Activated naive CD4-positive, alpha-beta T cell treated with anti-CD3 and anti-CD28 coated beads, Interleukin-2, amount 10 ng/mL, durations not matched to agents 7 days and 5 days (primary cell): Measurements from ENCODE around the gene TLE3.
A peak's percentile ranks its signal among the peaks of the same experiment; 100 is the strongest.

Experiments
- CTCF ChIA-PET: fragments of 350-600 bp; sonication (Branson Sonifier 250); formaldehyde crosslinking; loops from one replicate; lab custom pipeline; 2021; ENCODE audit warnings: antibody characterized with exemption; lab: Charles Lee
- DNase-seq: peaks from one replicate; pipeline ENCODE4 v3.0.0-alpha.2; 2020
- H3K27ac Mint-ChIP-seq: one replicate; pipeline ENCODE4 v1.8.0; 2021; ENCODE audit warnings: mild to moderate bottlenecking, moderate library complexity, mixed read lengths
- H3K27me3 Mint-ChIP-seq: one replicate; pipeline ENCODE4 v1.8.0; 2021; ENCODE audit warnings: mild to moderate bottlenecking, mixed read lengths
- H3K36me3 Mint-ChIP-seq: one replicate; pipeline ENCODE4 v1.8.0; 2021; ENCODE audit warnings: mixed read lengths
- H3K4me1 Mint-ChIP-seq: one replicate; pipeline ENCODE4 v1.8.0; 2021; ENCODE audit warnings: mixed read lengths
- H3K4me3 Mint-ChIP-seq: one replicate; pipeline ENCODE4 v1.8.0; 2021; ENCODE audit warnings: mild to moderate bottlenecking, moderate library complexity, mixed read lengths
- H3K9me3 Mint-ChIP-seq: one replicate; pipeline ENCODE4 v1.8.0; 2021; ENCODE audit warnings: mixed read lengths

TLE3 gene

GRCh38 chr15:70099167-70099966 is 1.6 kb upstream of the TLE3 start:
- peaks cover 48% of the 10 kb centered on the region for H3K27me3 Mint-ChIP-seq
- H3K9me3 Mint-ChIP-seq, result no peaks in the 10 kb centered on the region
- H3K36me3 Mint-ChIP-seq, result peaks cover 14% of the 10 kb centered on the region
- peak overlapping the region; percentile 96 for H3K4me3 Mint-ChIP-seq
- CTCF ChIA-PET, result interaction anchor here (1.1 to 1.5 kb wide), 2 partner anchors 368 to 388 kb away, joined by 3 to 5 read pairs; no protein-coding TSS in a partner anchor
- peaks cover 64% of the 10 kb centered on the region for H3K4me1 Mint-ChIP-seq
- peak; percentile 100 for DNase-seq
- H3K27ac Mint-ChIP-seq, result peak overlapping the region; percentile 99

GRCh38 chr15:70098461-70099166 is 897 bp upstream of the TLE3 start:
- peaks cover 41% of the 10 kb centered on the region for H3K27me3 Mint-ChIP-seq
- peak; percentile 56 for DNase-seq
- CTCF ChIA-PET, result interaction anchor here (0.6 to 1.6 kb wide), 4 partner anchors 352 to 523 kb away, joined by 4 to 8 read pairs (median 5); no protein-coding TSS in a partner anchor
- H3K4me1 Mint-ChIP-seq, result peaks cover 66% of the 10 kb centered on the region
- no peaks in the 10 kb centered on the region for H3K9me3 Mint-ChIP-seq
- peaks cover 20% of the 10 kb centered on the region for H3K36me3 Mint-ChIP-seq
- H3K4me3 Mint-ChIP-seq, result peak overlapping the region; percentile 95
- peak overlapping the region; percentile 98 for H3K27ac Mint-ChIP-seq

- peaks cover 25% of the 10 kb centered on the region for H3K36me3 Mint-ChIP-seq
- peak overlapping the region; percentile 95 for H3K4me3 Mint-ChIP-seq
- H3K27ac Mint-ChIP-seq, result peak overlapping the region; percentile 98
- H3K9me3 Mint-ChIP-seq, result no peaks in the 10 kb centered on the region
- CTCF ChIA-PET, result interaction anchor here (0.6 to 1.6 kb wide), 5 partner anchors 353 to 522 kb away, joined by 3 to 8 read pairs (median 4); no protein-coding TSS in a partner anchor
- peak; percentile 32 for DNase-seq
- peaks cover 66% of the 10 kb centered on the region for H3K4me1 Mint-ChIP-seq
- H3K27me3 Mint-ChIP-seq, result peaks cover 36% of the 10 kb centered on the region
These were observed 390 bp upstream of the TLE3 start for GRCh38 chr15:70098153-70098460.

GRCh38 chr15:70097063-70097320 is 725 bp downstream of the TLE3 start:
- H3K4me3 Mint-ChIP-seq, result peak overlapping the region; percentile 95

GRCh38 chr15:70096215-70097062 is 1.3 kb downstream of the TLE3 start:
- peak; percentile 68 for DNase-seq
- Mint-ChIP-seq H3K27me3 (peaks cover 19% of the 10 kb centered on the region), H3K4me3 (peak overlapping the region; percentile 86), H3K4me1 (peaks cover 66% of the 10 kb centered on the region), H3K36me3 (peaks cover 42% of the 10 kb centered on the region), H3K27ac (peak overlapping the region; percentile 90), H3K9me3 (no peaks in the 10 kb centered on the region)
- CTCF ChIA-PET, result interaction anchor here (0.9 to 1.6 kb wide), 2 partner anchors 10 to 120 kb away, joined by 3 to 4 read pairs; no protein-coding TSS in a partner anchor

More at GRCh38 chr15:70097063-70097320, 725 bp downstream of the TLE3 start:
- Mint-ChIP-seq H3K27ac (peak overlapping the region; percentile 98), H3K36me3 (peaks cover 36% of the 10 kb centered on the region), H3K27me3 (peaks cover 25% of the 10 kb centered on the region), H3K9me3 (no peaks in the 10 kb centered on the region), H3K4me1 (peaks cover 66% of the 10 kb centered on the region)
- CTCF ChIA-PET, result interaction anchor here (0.9 kb wide), 1 partner anchor 384 kb away, joined by 3 read pairs; no protein-coding TSS in a partner anchor
- DNase-seq, result no peak

- Mint-ChIP-seq H3K4me1 (peaks cover 67% of the 10 kb centered on the region), H3K4me3 (peak overlapping the region; percentile 86), H3K27ac (peak overlapping the region; percentile 90), H3K36me3 (peaks cover 50% of the 10 kb centered on the region), H3K9me3 (no peaks in the 10 kb centered on the region), H3K27me3 (peaks cover 11% of the 10 kb centered on the region)
- CTCF ChIA-PET, result interaction anchor here (0.8 to 1.9 kb wide), 5 partner anchors 10 to 633 kb away, joined by 3 to 7 read pairs (median 4); no protein-coding TSS in a partner anchor
- peak; percentile 50 for DNase-seq
These were observed 2.1 kb downstream of the TLE3 start for GRCh38 chr15:70095408-70096214.

GRCh38 chr15:70094690-70095311 is 2.9 kb downstream of the TLE3 start:
- H3K27me3 Mint-ChIP-seq, result peaks cover 6% of the 10 kb centered on the region
- H3K4me3 Mint-ChIP-seq, result peak overlapping the region; percentile 86
- peak; percentile 34 for DNase-seq
- H3K9me3 Mint-ChIP-seq, result no peaks in the 10 kb centered on the region
- peaks cover 66% of the 10 kb centered on the region for H3K4me1 Mint-ChIP-seq
- peak overlapping the region; percentile 17 for H3K27ac Mint-ChIP-seq
- CTCF ChIA-PET, result interaction anchor here (0.8 to 1.9 kb wide), 4 partner anchors 9 to 632 kb away, joined by 3 to 7 read pairs (median 5); no protein-coding TSS in a partner anchor
- peaks cover 57% of the 10 kb centered on the region for H3K36me3 Mint-ChIP-seq

GRCh38 chr15:70093481-70094319 is 4.0 kb downstream of the TLE3 start:
- Mint-ChIP-seq H3K4me3 (peak overlapping the region; percentile 65), H3K27me3 (no peaks in the 10 kb centered on the region), H3K36me3 (peaks cover 57% of the 10 kb centered on the region), H3K4me1 (peaks cover 62% of the 10 kb centered on the region), H3K27ac (peak overlapping the region; percentile 68), H3K9me3 (no peaks in the 10 kb centered on the region)
- no peak for DNase-seq
- CTCF ChIA-PET, result interaction anchor here (1.7 to 1.9 kb wide), 2 partner anchors 617 to 631 kb away, joined by 6 to 7 read pairs; no protein-coding TSS in a partner anchor

GRCh38 chr15:70093070-70093469 is 4.6 kb downstream of the TLE3 start:
- peak overlapping the region; percentile 30 for H3K4me3 Mint-ChIP-seq
- H3K9me3 Mint-ChIP-seq, result no peaks in the 10 kb centered on the region
- peaks cover 59% of the 10 kb centered on the region for H3K36me3 Mint-ChIP-seq
- no peaks in the 10 kb centered on the region for H3K27me3 Mint-ChIP-seq
- CTCF ChIA-PET, result interaction anchor here (1.6 kb wide), 1 partner anchor 17 kb away, joined by 4 read pairs; no protein-coding TSS in a partner anchor
- peaks cover 56% of the 10 kb centered on the region for H3K4me1 Mint-ChIP-seq
- no peak for DNase-seq
- no peak overlapping the region for H3K27ac Mint-ChIP-seq

- Mint-ChIP-seq H3K4me1 (peaks cover 57% of the 10 kb centered on the region), H3K36me3 (peaks cover 62% of the 10 kb centered on the region), H3K4me3 (no peak overlapping the region), H3K27me3 (no peaks in the 10 kb centered on the region), H3K27ac (no peak overlapping the region), H3K9me3 (no peaks in the 10 kb centered on the region)
- CTCF ChIA-PET, result interaction anchor here (0.9 to 1.6 kb wide), 2 partner anchors 16 to 35 kb away, joined by 3 to 4 read pairs; no protein-coding TSS in a partner anchor
- DNase-seq, result no peak
These were observed 5.2 kb downstream of the TLE3 start for GRCh38 chr15:70092464-70093027.

- Mint-ChIP-seq H3K36me3 (peaks cover 69% of the 10 kb centered on the region), H3K27me3 (no peaks in the 10 kb centered on the region), H3K4me1 (peaks cover 63% of the 10 kb centered on the region), H3K4me3 (no peak overlapping the region), H3K9me3 (no peaks in the 10 kb centered on the region), H3K27ac (no peak overlapping the region)
- CTCF ChIA-PET, result interaction anchor here (0.9 to 1.6 kb wide), 5 partner anchors 15 to 371 kb away, joined by 3 to 4 read pairs (median 3); no protein-coding TSS in a partner anchor
- DNase-seq, result no peak
These were observed 5.8 kb downstream of the TLE3 start for GRCh38 chr15:70091726-70092463.
